Gastrocnemius medialis (tissue), 4 donors: ENCODE data around the gene CRYGD.

Source experiments
- POLR2A ChIP-seq, 2 donors: fragments of 450-650 bp; IDR thresholded peaks; one replicate each; pipeline ENCODE4 v1.6.1; 2017; ENCODE audit warnings: antibody characterized with exemption in 2 of 2, mild to moderate bottlenecking in 2 of 2, moderate library complexity in 2 of 2
- TF ChIP-seq, protein P1 (sequence below), 5 experiments: fragments of 450-650 bp in 3 of 5; fragments of 200-600 bp in 2 of 5; sonication (generic) in 2 of 5; IDR thresholded peaks in 4 of 5; conservative IDR thresholded peaks in 1 of 5; 1 replicate in 4 of 5; 2 replicates in 1 of 5; pipeline ENCODE4 v1.5.1; 2016 to 2019; ENCODE audit warnings: antibody characterized with exemption in 5 of 5, mild to moderate bottlenecking in 3 of 5, moderate library complexity in 3 of 5

DNA sequence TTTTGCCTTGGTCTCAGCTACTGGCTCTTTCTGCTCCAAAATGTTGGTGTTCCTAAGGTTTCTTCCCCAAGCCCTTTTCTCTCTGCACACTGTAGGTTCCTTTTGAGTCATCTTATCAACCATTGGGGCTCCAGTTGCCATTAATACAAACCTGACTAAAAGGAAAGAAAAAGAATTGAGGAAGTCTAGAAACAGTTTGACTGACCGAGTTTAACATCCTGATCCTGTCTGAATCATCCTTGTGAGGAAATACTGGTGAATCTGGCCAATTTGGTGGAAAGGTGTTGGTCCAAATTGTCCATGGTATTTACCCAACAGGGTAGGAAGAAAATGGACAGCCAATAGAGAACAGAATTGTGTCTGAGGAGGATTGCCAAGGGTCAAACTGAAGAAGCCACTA is 38.3 kb downstream of the CRYGD start:
- TF ChIP-seq, protein P1, sequence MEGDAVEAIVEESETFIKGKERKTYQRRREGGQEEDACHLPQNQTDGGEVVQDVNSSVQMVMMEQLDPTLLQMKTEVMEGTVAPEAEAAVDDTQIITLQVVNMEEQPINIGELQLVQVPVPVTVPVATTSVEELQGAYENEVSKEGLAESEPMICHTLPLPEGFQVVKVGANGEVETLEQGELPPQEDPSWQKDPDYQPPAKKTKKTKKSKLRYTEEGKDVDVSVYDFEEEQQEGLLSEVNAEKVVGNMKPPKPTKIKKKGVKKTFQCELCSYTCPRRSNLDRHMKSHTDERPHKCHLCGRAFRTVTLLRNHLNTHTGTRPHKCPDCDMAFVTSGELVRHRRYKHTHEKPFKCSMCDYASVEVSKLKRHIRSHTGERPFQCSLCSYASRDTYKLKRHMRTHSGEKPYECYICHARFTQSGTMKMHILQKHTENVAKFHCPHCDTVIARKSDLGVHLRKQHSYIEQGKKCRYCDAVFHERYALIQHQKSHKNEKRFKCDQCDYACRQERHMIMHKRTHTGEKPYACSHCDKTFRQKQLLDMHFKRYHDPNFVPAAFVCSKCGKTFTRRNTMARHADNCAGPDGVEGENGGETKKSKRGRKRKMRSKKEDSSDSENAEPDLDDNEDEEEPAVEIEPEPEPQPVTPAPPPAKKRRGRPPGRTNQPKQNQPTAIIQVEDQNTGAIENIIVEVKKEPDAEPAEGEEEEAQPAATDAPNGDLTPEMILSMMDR (IDR thresholded peaks at IDR 0.05 in 4 of 5, conservative IDR thresholded peaks at IDR 0.05 in 1 of 5), result no peak
- TF ChIP-seq POLR2A (IDR thresholded peaks at IDR 0.05), result no peak
